ENCODE results near the gene USF1. TPM values are rescaled to one million over a fixed set of nuclear protein-coding genes. Genes with fewer than 3 reads are reported as not detected.
A peak's percentile ranks its signal among the peaks of the same experiment; 100 is the strongest.

USF1 gene
- total RNA-seq, 1 experiment from 2014 or later: 75.4 TPM

GRCh38 chr1:161039154-161039545, 6.6 kb downstream of the USF1 start:
- peaks cover 45% of the 10 kb centered on the region for H3K36me3 Mint-ChIP-seq (ENCODE audit: insufficient read depth, unreplicated experiment)
- H3K27me3 Mint-ChIP-seq (ENCODE audit: unreplicated experiment): no peaks in the 10 kb centered on the region
- peak overlapping the region; percentile 45 for H3K27ac Mint-ChIP-seq (ENCODE audit: unreplicated experiment)
- no TSS peak for BruUV-seq (replicated peaks)
- H3K4me3 Mint-ChIP-seq (ENCODE audit: low read depth, unreplicated experiment): peak overlapping the region; percentile 95
- intact Hi-C loops (cut with micrococcal nuclease; ENCODE audit: unreplicated experiment): no loop called here
- CTCF ChIA-PET: interaction anchor here (0.9 to 3.0 kb wide), 5 partner anchors 8 to 60 kb away, joined by 3 to 17 read pairs (median 4); partner anchors contain the start of gene F11R
- DNase-seq: no peak
- TF ChIP-seq CTCF (IDR thresholded peaks at IDR 0.05; ENCODE audit: unreplicated experiment): no peak
- peaks cover 9% of the 10 kb centered on the region for H3K4me1 Mint-ChIP-seq (ENCODE audit: low read depth, unreplicated experiment)
- H3K9me3 Mint-ChIP-seq (ENCODE audit: low read depth, unreplicated experiment): no peaks in the 10 kb centered on the region

- Mint-ChIP-seq H3K4me3 (ENCODE audit: low read depth, unreplicated experiment) (peak within 1 kb of the TSS; percentile 95), H3K4me1 (ENCODE audit: low read depth, unreplicated experiment) (peaks cover 9% of the 10 kb centered on the region), H3K36me3 (ENCODE audit: insufficient read depth, unreplicated experiment) (peaks cover 43% of the 10 kb centered on the region), H3K9me3 (ENCODE audit: low read depth, unreplicated experiment) (no peaks in the 10 kb centered on the region), H3K27me3 (ENCODE audit: unreplicated experiment) (no peaks in the 10 kb centered on the region), H3K27ac (ENCODE audit: unreplicated experiment) (peak within 1 kb of the TSS; percentile 45)
- CTCF ChIA-PET: interaction anchor here (0.6 to 3.0 kb wide), 6 partner anchors 9 to 60 kb away, joined by 3 to 17 read pairs (median 4); partner anchors contain the start of gene F11R
- BruUV-seq (replicated peaks): TSS peak; percentile 63
- DNase-seq: peak; percentile 85
- intact Hi-C loops (cut with micrococcal nuclease; ENCODE audit: unreplicated experiment): no loop called here
- no peak for TF ChIP-seq CTCF (IDR thresholded peaks at IDR 0.05; ENCODE audit: unreplicated experiment)
Observed at GRCh38 chr1:161038523-161039153, 7.1 kb downstream of the USF1 start, which contains the start of gene TSTD1. Gene TSTD1 (minus strand): TSS chr1:161038964. CDS start chr1:161038889, 75 bp downstream.

GRCh38 chr1:161037661-161038522, 7.9 kb downstream of the USF1 start:
- Mint-ChIP-seq H3K36me3 (ENCODE audit: insufficient read depth, unreplicated experiment) (peaks cover 43% of the 10 kb centered on the region), H3K4me3 (ENCODE audit: low read depth, unreplicated experiment) (peak overlapping the region; percentile 95), H3K27ac (ENCODE audit: unreplicated experiment) (peak overlapping the region; percentile 45), H3K9me3 (ENCODE audit: low read depth, unreplicated experiment) (no peaks in the 10 kb centered on the region), H3K27me3 (ENCODE audit: unreplicated experiment) (no peaks in the 10 kb centered on the region), H3K4me1 (ENCODE audit: low read depth, unreplicated experiment) (peaks cover 14% of the 10 kb centered on the region)
- BruUV-seq (replicated peaks): TSS peak; percentile 52
- TF ChIP-seq CTCF (IDR thresholded peaks at IDR 0.05; ENCODE audit: unreplicated experiment): no peak
- DNase-seq: peak; percentile 61
- intact Hi-C loops (cut with micrococcal nuclease; ENCODE audit: unreplicated experiment): no loop called here
- CTCF ChIA-PET: interaction anchor here (0.6 to 3.0 kb wide), 4 partner anchors 10 to 40 kb away, joined by 3 to 17 read pairs (median 4); partner anchors contain the start of gene F11R

- Mint-ChIP-seq H3K4me3 (ENCODE audit: low read depth, unreplicated experiment) (no peak overlapping the region), H3K4me1 (ENCODE audit: low read depth, unreplicated experiment) (peaks cover 19% of the 10 kb centered on the region), H3K9me3 (ENCODE audit: low read depth, unreplicated experiment) (no peaks in the 10 kb centered on the region), H3K27ac (ENCODE audit: unreplicated experiment) (no peak overlapping the region), H3K36me3 (ENCODE audit: insufficient read depth, unreplicated experiment) (peaks cover 13% of the 10 kb centered on the region), H3K27me3 (ENCODE audit: unreplicated experiment) (no peaks in the 10 kb centered on the region)
- intact Hi-C loops (cut with micrococcal nuclease; ENCODE audit: unreplicated experiment): no loop called here
- no peak for DNase-seq
- no peak for TF ChIP-seq CTCF (IDR thresholded peaks at IDR 0.05; ENCODE audit: unreplicated experiment)
- CTCF ChIA-PET: interaction anchor here (0.8 kb wide), 1 partner anchor 64 kb away, joined by 6 read pairs; the partner anchor contains the start of gene KLHDC9
- BruUV-seq (replicated peaks): no TSS peak
Observed at GRCh38 chr1:161033751-161034150, 12.0 kb downstream of the USF1 start.
